Endodermal cell (in vitro differentiated cells): ENCODE results near the gene POMT1. TPM values are rescaled to one million over a fixed set of nuclear protein-coding genes. Genes with fewer than 3 reads are reported as not detected.

Experiments
- DNase-seq: peaks from one replicate; pipeline ENCODE4 v3.0.0-alpha.2; 2017
- H3K27ac ChIP-seq: 2 replicates; pipeline ENCODE4 v1.5.1; 2013; ENCODE audit warnings: mild to moderate bottlenecking, low read depth, low read length, moderate library complexity
- H3K27me3 ChIP-seq: 2 replicates; pipeline ENCODE4 v1.6.1; 2013; ENCODE audit warnings: mild to moderate bottlenecking, low read length, moderate library complexity; ENCODE audit not compliant: insufficient read depth, control insufficient read depth, poor library complexity, severe bottlenecking
- H3K36me3 ChIP-seq: 2 replicates; pipeline ENCODE4 v1.7.0; 2013; ENCODE audit warnings: mild to moderate bottlenecking, low read length, moderate library complexity; ENCODE audit not compliant: control insufficient read depth, insufficient read depth
- H3K4me1 ChIP-seq: one replicate; pipeline ENCODE4 v1.7.0; 2013; ENCODE audit warnings: low read length; ENCODE audit not compliant: control insufficient read depth, insufficient read depth
- H3K4me3 ChIP-seq: 2 replicates; pipeline ENCODE4 v1.5.1; 2013; ENCODE audit warnings: mild to moderate bottlenecking, low read length, moderate library complexity
- H3K9ac ChIP-seq: 2 replicates; pipeline ENCODE4 v1.6.1; 2013; ENCODE audit warnings: mild to moderate bottlenecking, low read length, moderate library complexity; ENCODE audit not compliant: poor library complexity, severe bottlenecking; ENCODE audit errors: extremely low read depth
- H3K9me3 ChIP-seq: 2 replicates; pipeline ENCODE4 v1.6.1; 2013; ENCODE audit warnings: mild to moderate bottlenecking, low read length, moderate library complexity; ENCODE audit not compliant: control insufficient read depth
- H3K27ac Mint-ChIP-seq: 2 replicates; pipeline ENCODE4 v1.8.0; 2020; ENCODE audit warnings: mixed read lengths
- H3K27me3 Mint-ChIP-seq: 2 replicates; pipeline ENCODE4 v1.8.0; 2021; ENCODE audit warnings: mild to moderate bottlenecking, mixed read lengths; ENCODE audit not compliant: insufficient read depth
- H3K36me3 Mint-ChIP-seq: 2 replicates; pipeline ENCODE4 v1.8.0; 2020; ENCODE audit warnings: low read depth, mixed read lengths
- H3K4me1 Mint-ChIP-seq: 2 replicates; pipeline ENCODE4 v1.8.0; 2020; ENCODE audit warnings: mixed read lengths
- H3K4me3 Mint-ChIP-seq: 2 replicates; pipeline ENCODE4 v1.8.0; 2020; ENCODE audit warnings: mild to moderate bottlenecking, moderate library complexity, mixed read lengths
- H3K9me3 Mint-ChIP-seq: 2 replicates; pipeline ENCODE4 v1.8.0; 2020; ENCODE audit warnings: mild to moderate bottlenecking, mixed read lengths
- WGBS, 2 experiments: methylation state at CpG; one replicate each; pipeline versions ENCODE4 v1.1.5 to v1.1.7; 2013; ENCODE audit warnings: missing lambda C conversion rate in 2 of 2, mixed read lengths in 1 of 2; ENCODE audit not compliant: insufficient coverage in 1 of 2, insufficient read length in 1 of 2; 5-methylcytosine and 5-hydroxymethylcytosine counted together
- total RNA-seq, 2 donors: library from RNA; stranded (reverse); fragmentation: NEBNext Ultra II Directional in 1 of 2; extraction: Animal tissue kit (Norgen Biotek cat#: 25700) in 1 of 2; gene quantifications; 2 replicates in 1 of 2; 3 replicates in 1 of 2; pipeline ENCODE4 v1.2.1, GENCODE V29; 2021
- TF ChIP-seq, protein P1 (sequence below): fragments of 200-600 bp; sonication (generic); conservative IDR thresholded peaks from 2 replicates; pipeline ENCODE4 v1.5.0; 2021; ENCODE audit warnings: antibody characterized with exemption, mild to moderate bottlenecking

POMT1 gene
- total RNA-seq, 2 donors from 2014 or later: 42.3 to 53.8 TPM

DNA sequence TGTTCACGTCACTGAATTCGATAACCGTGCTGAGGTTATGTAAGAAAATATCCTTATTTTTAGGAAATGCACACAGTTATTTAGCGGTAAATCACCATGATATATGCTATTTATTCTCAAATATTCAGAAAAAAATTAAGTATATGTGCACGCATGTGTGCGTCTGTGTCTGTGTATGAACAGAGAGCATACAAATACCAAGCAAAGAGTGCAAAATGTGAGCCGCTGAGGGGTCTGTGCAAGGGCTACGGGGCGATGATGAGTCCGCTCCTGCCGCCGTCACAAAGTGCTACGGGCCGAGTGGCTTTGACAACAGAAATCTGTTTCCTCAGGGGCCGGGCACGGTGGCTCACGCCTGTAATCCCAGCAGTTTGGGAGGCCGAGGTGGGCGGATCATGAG, 35.2 kb downstream of the POMT1 start:
- H3K4me1 Mint-ChIP-seq: peaks cover 4% of the 10 kb centered on the region
- no peaks in the 10 kb centered on the region for H3K27me3 ChIP-seq
- H3K9me3 ChIP-seq: peaks cover 17% of the 10 kb centered on the region
- TF ChIP-seq, protein P1, sequence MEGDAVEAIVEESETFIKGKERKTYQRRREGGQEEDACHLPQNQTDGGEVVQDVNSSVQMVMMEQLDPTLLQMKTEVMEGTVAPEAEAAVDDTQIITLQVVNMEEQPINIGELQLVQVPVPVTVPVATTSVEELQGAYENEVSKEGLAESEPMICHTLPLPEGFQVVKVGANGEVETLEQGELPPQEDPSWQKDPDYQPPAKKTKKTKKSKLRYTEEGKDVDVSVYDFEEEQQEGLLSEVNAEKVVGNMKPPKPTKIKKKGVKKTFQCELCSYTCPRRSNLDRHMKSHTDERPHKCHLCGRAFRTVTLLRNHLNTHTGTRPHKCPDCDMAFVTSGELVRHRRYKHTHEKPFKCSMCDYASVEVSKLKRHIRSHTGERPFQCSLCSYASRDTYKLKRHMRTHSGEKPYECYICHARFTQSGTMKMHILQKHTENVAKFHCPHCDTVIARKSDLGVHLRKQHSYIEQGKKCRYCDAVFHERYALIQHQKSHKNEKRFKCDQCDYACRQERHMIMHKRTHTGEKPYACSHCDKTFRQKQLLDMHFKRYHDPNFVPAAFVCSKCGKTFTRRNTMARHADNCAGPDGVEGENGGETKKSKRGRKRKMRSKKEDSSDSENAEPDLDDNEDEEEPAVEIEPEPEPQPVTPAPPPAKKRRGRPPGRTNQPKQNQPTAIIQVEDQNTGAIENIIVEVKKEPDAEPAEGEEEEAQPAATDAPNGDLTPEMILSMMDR: no peak
- no peak overlapping the region for H3K4me3 Mint-ChIP-seq
- peaks cover 3% of the 10 kb centered on the region for H3K27me3 Mint-ChIP-seq
- peaks cover 35% of the 10 kb centered on the region for H3K9me3 Mint-ChIP-seq
- 97 to 98% methylated on average over 18 to 19 of the region's 19 CpGs for WGBS, 2 experiments
- no peaks in the 10 kb centered on the region for H3K36me3 ChIP-seq
- H3K9ac ChIP-seq: no peak overlapping the region
- H3K27ac Mint-ChIP-seq: no peak overlapping the region
- H3K36me3 Mint-ChIP-seq: peaks cover 2% of the 10 kb centered on the region
- DNase-seq: no peak
- no peak overlapping the region for H3K27ac ChIP-seq
- no peak overlapping the region for H3K4me3 ChIP-seq
- no peaks in the 10 kb centered on the region for H3K4me1 ChIP-seq

DNA sequence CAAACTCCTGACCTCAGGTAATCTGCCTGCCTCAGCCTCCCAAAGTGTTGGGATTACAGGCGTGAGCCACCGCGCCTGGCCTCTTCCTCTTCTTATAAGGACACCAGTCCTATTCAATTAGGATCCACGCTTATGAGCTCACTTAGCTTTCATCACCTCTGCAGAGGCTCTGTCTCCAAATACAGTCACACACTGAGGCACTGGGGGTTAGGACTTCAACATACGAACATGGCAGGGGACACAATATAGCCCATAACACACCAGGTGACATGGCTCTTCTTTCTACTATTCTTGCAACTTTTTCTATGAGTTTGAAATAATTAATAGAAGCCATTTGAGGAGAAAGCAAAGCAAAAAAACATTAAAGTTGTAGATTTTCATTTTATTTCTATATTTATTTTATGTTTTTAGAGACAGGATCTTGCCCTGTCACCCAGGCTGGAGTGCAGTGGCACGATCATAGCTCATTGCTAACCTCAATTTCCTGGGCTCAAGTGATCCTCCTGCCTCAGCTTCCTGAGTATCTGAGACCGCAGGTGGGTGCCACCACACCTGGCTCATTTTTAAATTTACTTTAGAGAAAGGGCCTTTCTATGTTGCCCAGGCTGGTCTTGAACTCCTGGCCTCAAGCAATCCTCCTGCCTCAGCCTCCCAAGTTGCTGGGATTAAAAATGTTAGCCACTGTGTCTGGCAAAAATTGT, 36.7 kb downstream of the POMT1 start:
- H3K4me1 Mint-ChIP-seq: peaks cover 4% of the 10 kb centered on the region

DNA sequence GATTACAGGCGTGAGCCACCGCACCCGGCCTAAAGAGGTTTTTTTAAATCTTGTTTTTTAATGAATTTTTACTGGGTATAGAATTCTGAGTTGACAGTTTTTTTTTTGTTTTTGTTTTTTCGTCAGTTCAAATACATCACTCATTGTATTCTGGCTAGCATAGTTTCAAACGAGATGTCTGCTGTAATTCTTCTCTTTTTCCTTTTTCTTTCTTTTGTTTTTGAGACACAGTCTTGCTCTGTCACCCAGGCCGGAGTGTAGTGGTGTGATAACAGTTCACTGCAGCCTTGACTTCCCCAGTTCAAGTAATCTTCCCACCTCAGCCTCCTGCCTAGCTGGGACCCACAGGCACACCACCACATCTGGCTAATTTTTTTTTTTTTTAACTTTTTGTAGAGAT, 40.4 kb downstream of the POMT1 start:
- no peak for DNase-seq
- Mint-ChIP-seq H3K27ac (no peak overlapping the region), H3K27me3 (peaks cover 24% of the 10 kb centered on the region), H3K4me1 (peaks cover 10% of the 10 kb centered on the region), H3K9me3 (peaks cover 56% of the 10 kb centered on the region), H3K4me3 (no peak overlapping the region), H3K36me3 (peaks cover 23% of the 10 kb centered on the region)
- Histone ChIP-seq H3K27ac (no peak overlapping the region), H3K4me1 (no peaks in the 10 kb centered on the region), H3K9me3 (peaks cover 31% of the 10 kb centered on the region), H3K36me3 (no peaks in the 10 kb centered on the region), H3K9ac (no peak overlapping the region), H3K27me3 (no peaks in the 10 kb centered on the region), H3K4me3 (no peak overlapping the region)
- WGBS, 2 experiments: 80 to 89% methylated on average over 2 to 6 of the region's 6 CpGs
- TF ChIP-seq, protein P1: no peak

More for the DNA sequence above, 36.7 kb downstream of the POMT1 start:
- WGBS, 2 experiments: 88 to 93% methylated on average over 6 to 7 of the region's 7 CpGs
- H3K9me3 Mint-ChIP-seq: peaks cover 49% of the 10 kb centered on the region
- Histone ChIP-seq H3K27me3 (no peaks in the 10 kb centered on the region), H3K9ac (no peak overlapping the region), H3K4me3 (no peak overlapping the region), H3K36me3 (no peaks in the 10 kb centered on the region), H3K27ac (no peak overlapping the region), H3K4me1 (no peaks in the 10 kb centered on the region), H3K9me3 (peaks cover 31% of the 10 kb centered on the region)
- TF ChIP-seq, protein P1: no peak
- peaks cover 11% of the 10 kb centered on the region for H3K27me3 Mint-ChIP-seq
- no peak for DNase-seq
- no peak overlapping the region for H3K4me3 Mint-ChIP-seq
- peaks cover 9% of the 10 kb centered on the region for H3K36me3 Mint-ChIP-seq
- H3K27ac Mint-ChIP-seq: no peak overlapping the region
